Esophagus muscularis mucosa (tissue), 4 donors: ENCODE results near the gene MTRF1. TPM values are rescaled to one million over a fixed set of nuclear protein-coding genes. Genes with fewer than 3 reads are reported as not detected.

Experiments
- DNase-seq: peaks from one replicate; pipeline ENCODE4 v3.0.0-alpha.2; 2017; ENCODE audit errors: extremely low spot score
- H3K27ac ChIP-seq, 4 donors: fragments of 200-600 bp; sonication (generic); replicated peaks in 1 of 4; 1 replicate in 3 of 4; 2 replicates in 1 of 4; pipeline ENCODE4 v1.5.1; 2016 to 2019; ENCODE audit warnings: mild to moderate bottlenecking in 1 of 4
- H3K27me3 ChIP-seq, 4 donors: fragments of 200-600 bp; sonication (generic); one replicate each; pipeline versions ENCODE4 v1.5.1 to v1.6.0; 2016 to 2019
- H3K36me3 ChIP-seq, 4 donors: fragments of 200-600 bp; sonication (generic); one replicate each; pipeline ENCODE4 v1.5.1; 2016 to 2019
- H3K4me1 ChIP-seq, 4 donors: fragments of 200-600 bp; sonication (generic); one replicate each; pipeline ENCODE4 v1.5.1; 2016 to 2019
- H3K4me3 ChIP-seq, 4 donors: fragments of 200-600 bp; sonication (generic); 1 replicate in 2 of 4; 2 replicates in 2 of 4; pipeline ENCODE4 v1.5.1; 2016 to 2019; ENCODE audit warnings: mild to moderate bottlenecking in 4 of 4, moderate library complexity in 1 of 4
- H3K9me3 ChIP-seq, 4 donors: fragments of 200-600 bp; sonication (generic); 1 replicate in 3 of 4; 2 replicates in 1 of 4; pipeline ENCODE4 v1.5.1; 2016 to 2019
- EP300 ChIP-seq: sonication (generic); formaldehyde crosslinking; IDR thresholded peaks from one replicate; pipeline ENCODE4 v1.6.1; 2017; ENCODE audit warnings: antibody characterized with exemption
- POLR2A ChIP-seq: fragments of 450-650 bp; IDR thresholded peaks from one replicate; pipeline ENCODE4 v1.6.1; 2017; ENCODE audit warnings: antibody characterized with exemption, moderate library complexity, mild to moderate bottlenecking, low read depth
- POLR2AphosphoS5 ChIP-seq, 2 donors: sonication (generic); formaldehyde crosslinking; IDR thresholded peaks; one replicate each; pipeline ENCODE4 v1.6.1; 2017; ENCODE audit warnings: antibody characterized with exemption in 2 of 2
- WGBS: methylation state at CpG from one replicate; pipeline ENCODE4 v1.1.5; 2018; 5-methylcytosine and 5-hydroxymethylcytosine counted together
- intact Hi-C: fragments of 100-400 bp; cut with DNase I; formaldehyde crosslinking; loops from one replicate; pipeline ENCODE4 v1.15.1; 2023
- total RNA-seq, 4 donors: library from RNA; depleted of rRNA; stranded (reverse); fragments of >200 nt; gene quantifications; one replicate each; pipeline versions ENCODE4 v1.1.0 to v1.2.1, GENCODE V29; 2016
- TF ChIP-seq, protein P1 (sequence below), 3 experiments: fragments of 200-600 bp in 2 of 3; fragments of 450-650 bp in 1 of 3; sonication (generic) in 2 of 3; IDR thresholded peaks; one replicate each; pipeline ENCODE4 v1.5.1; 2017 to 2019; ENCODE audit warnings: antibody characterized with exemption in 3 of 3, mild to moderate bottlenecking in 2 of 3, moderate library complexity in 1 of 3

Gene MTRF1
- total RNA-seq, 4 donors from 2014 or later = 6.4 to 18.7 (median 8.9) TPM

DNA sequence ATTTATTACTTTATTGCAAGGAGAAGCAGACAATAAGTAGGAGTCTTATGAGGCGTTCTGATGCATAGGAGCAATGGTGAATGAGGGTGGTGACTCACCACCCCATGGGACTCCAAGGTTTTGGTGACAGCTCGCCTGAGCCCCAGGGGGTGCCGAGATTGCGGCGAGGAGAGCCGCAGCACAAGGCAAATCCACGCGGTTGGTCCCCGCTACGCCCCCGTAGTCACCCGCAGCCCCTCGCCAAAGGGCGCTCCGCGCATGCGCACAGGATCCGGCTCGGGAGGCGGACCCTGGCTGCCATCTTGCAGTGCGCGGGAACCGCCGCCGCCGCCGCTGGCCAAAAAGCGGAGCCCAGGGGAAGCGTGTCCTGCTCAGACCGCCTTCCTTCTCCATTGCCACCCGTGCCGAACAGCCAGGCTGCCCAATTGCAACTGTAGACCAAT, 47.6 kb upstream of the MTRF1 start, which contains the start of gene NAA16:
TSS of gene NAA16 (plus strand) at position 305 of the 443 bp plus-strand sequence. CDS start 262 bp downstream, outside the sequence.
- intact Hi-C loops = loop anchor here (5.0 kb wide), 1 partner anchor 49 kb away; the partner anchor contains the start of gene MTRF1
- TF ChIP-seq EP300 (no peak), POLR2A (peak; percentile 64), POLR2AphosphoS5 (IDR thresholded peaks at IDR 0.05) (peak; percentile 90 to 93)
- peaks cover 20 to 39% (median 38%) of the 10 kb centered on the region in 4 donors for H3K4me1 ChIP-seq
- H3K27ac ChIP-seq = peak within 1 kb of the TSS; percentile 91 to 97 (median 94)
- peak within 1 kb of the TSS; percentile 87 to 98 (median 92) for H3K4me3 ChIP-seq
- H3K9me3 ChIP-seq = no peaks in the 10 kb centered on the region
- 0% methylated on average over 25 of the region's 32 CpGs for WGBS
- H3K27me3 ChIP-seq = no peaks in the 10 kb centered on the region
- no peaks in the 10 kb centered on the region for H3K36me3 ChIP-seq
- peak; percentile 96 for DNase-seq

DNA sequence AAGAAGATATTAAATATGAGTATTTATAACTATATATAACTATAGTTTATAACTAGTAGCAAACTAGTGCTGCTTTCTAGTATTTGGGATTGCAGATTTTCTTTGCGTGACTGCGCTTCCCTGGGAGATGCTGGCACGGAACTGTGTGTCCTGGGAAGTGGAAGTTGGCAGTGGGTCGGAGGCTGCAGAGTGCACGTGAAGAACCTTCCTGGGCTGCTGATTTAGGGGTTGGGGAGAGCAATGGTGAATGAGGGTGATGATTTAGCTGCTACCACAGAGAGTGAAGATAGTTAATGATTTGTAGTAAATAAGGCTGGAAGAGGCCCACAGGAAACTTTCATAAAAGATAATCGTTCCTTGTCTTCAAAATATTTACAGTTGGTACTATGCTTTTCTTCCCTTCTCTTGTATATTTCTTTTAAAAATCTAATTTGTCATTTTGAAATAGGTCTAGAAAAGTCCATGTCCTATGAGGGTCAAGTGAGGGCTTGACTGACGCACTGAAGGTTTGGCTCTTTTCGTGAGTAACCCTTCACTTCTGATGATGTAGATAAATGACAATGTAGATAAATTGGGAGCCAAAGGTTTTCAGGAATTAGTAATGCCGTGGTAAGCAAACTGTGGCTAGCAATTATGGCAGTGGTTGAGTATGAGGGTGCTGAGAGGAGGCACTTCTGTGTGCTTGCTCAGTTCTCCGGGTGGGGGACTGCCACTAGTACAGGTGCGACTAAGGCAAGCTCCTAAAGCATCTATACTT, 44.7 kb upstream of the MTRF1 start:
- intact Hi-C loops = no loop called here
- 79% methylated on average over 11 of the region's 11 CpGs for WGBS

DNA sequence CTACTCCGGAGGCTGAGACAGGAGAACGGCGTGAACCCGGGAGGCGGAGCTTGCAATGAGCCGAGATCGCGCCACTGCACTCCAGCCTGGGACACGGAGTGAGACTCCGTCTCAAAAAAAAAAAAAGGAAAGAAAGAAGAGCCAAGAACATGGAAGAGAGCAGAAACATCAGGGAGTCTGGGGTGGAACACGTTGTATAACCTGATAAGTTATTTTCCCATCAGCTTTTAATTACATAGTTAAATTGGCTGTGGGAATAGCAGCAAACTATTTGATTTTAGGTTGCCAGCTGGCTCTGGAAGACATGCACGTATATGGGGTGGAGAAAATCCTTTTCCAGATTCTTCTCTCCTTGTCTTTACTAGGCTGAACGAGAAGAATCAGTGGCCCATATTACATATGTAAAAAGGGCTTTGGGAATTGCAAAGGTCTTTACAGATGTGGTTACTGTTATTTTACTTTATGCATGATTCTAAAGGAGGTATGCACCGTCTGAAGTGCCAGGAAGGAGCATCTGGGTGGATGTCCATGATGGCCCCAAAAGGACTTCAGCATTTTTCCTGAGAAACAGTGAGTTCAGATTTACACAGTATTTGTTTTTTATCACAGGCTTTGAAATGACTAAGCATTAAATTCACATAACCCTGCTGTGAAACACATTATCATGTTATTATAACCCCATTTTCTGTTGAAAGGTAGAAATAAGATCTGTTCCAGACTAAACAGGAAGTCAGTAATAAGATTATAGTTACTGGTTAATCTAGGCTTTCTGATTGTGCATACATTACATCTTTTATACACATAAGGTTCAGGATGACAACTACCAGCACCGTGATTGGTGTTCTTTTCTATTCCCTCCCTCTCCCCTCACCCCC, 43.1 kb upstream of the MTRF1 start:
- 87% methylated on average over 15 of the region's 15 CpGs for WGBS
- Histone ChIP-seq H3K4me1 (peaks cover 0 to 6% (median 2%) of the 10 kb centered on the region in 4 donors), H3K27ac (no peak overlapping the region), H3K36me3 (no peaks in the 10 kb centered on the region), H3K27me3 (no peaks in the 10 kb centered on the region), H3K4me3 (no peak overlapping the region), H3K9me3 (no peaks in the 10 kb centered on the region)
- TF ChIP-seq POLR2AphosphoS5 (IDR thresholded peaks at IDR 0.05) (no peak), POLR2A (no peak)
- TF ChIP-seq, protein P1, sequence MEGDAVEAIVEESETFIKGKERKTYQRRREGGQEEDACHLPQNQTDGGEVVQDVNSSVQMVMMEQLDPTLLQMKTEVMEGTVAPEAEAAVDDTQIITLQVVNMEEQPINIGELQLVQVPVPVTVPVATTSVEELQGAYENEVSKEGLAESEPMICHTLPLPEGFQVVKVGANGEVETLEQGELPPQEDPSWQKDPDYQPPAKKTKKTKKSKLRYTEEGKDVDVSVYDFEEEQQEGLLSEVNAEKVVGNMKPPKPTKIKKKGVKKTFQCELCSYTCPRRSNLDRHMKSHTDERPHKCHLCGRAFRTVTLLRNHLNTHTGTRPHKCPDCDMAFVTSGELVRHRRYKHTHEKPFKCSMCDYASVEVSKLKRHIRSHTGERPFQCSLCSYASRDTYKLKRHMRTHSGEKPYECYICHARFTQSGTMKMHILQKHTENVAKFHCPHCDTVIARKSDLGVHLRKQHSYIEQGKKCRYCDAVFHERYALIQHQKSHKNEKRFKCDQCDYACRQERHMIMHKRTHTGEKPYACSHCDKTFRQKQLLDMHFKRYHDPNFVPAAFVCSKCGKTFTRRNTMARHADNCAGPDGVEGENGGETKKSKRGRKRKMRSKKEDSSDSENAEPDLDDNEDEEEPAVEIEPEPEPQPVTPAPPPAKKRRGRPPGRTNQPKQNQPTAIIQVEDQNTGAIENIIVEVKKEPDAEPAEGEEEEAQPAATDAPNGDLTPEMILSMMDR (IDR thresholded peaks at IDR 0.05) = no peak
- intact Hi-C loops = no loop called here
- DNase-seq = no peak

More for the DNA sequence above, 44.7 kb upstream of the MTRF1 start:
- no peak for DNase-seq
- Histone ChIP-seq H3K36me3 (no peaks in the 10 kb centered on the region), H3K27me3 (no peaks in the 10 kb centered on the region), H3K4me1 (peaks cover 1 to 10% (median 9%) of the 10 kb centered on the region in 4 donors), H3K4me3 (no peak overlapping the region), H3K27ac (no peak overlapping the region), H3K9me3 (no peaks in the 10 kb centered on the region)
- TF ChIP-seq EP300 = no peak
- no peak for TF ChIP-seq POLR2AphosphoS5 (IDR thresholded peaks at IDR 0.05)
- TF ChIP-seq POLR2A = no peak
- TF ChIP-seq, protein P1 (IDR thresholded peaks at IDR 0.05) = no peak

DNA sequence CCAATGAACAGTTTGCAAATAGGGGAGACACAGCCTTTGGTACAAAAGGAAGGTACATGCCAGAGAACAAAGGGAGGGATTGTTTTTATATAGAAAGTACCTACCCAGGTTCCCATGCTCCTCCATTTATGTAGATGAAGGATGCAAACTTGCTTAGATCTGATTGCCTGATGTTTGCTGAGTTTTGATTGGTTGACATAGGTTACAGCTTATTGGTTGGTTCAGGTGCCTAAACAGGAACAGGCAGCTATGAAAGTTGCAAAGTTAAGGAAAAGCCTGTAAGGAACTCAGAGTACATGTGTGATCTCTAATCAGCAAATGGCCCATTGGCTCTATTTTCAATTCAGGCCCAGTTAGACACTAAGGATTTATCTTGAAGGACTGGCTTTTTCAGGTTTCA, 41.2 kb upstream of the MTRF1 start:
- Histone ChIP-seq H3K27ac (no peak overlapping the region), H3K36me3 (no peaks in the 10 kb centered on the region), H3K9me3 (no peaks in the 10 kb centered on the region), H3K27me3 (no peaks in the 10 kb centered on the region), H3K4me1 (no peaks in the 10 kb centered on the region), H3K4me3 (no peak overlapping the region)
- TF ChIP-seq POLR2AphosphoS5 (IDR thresholded peaks at IDR 0.05) (no peak), EP300 (no peak), POLR2A (no peak)
- TF ChIP-seq, protein P1 (IDR thresholded peaks at IDR 0.05) = no peak
- intact Hi-C loops = no loop called here
- DNase-seq = no peak

DNA sequence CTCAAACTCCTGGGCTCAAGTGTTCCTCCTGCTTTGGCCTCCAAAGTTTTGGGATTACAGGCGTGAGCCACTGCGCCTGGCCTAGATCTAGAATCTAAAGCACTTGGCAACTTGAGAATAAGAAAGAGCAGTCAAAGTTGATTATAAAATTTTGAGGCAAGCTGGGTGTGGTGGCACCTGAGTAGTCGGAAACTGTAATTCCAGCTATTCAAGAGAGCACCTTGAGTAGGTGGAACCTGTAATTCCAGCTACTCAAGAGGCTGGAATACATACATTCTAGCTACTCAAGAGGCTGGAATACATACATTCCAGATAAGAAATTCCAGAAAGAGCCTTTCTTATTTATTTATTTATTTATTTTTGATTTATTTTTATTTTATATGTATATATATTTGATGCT, 39.4 kb upstream of the MTRF1 start:
- Histone ChIP-seq H3K4me1 (no peaks in the 10 kb centered on the region), H3K36me3 (no peaks in the 10 kb centered on the region), H3K27ac (no peak overlapping the region), H3K9me3 (no peaks in the 10 kb centered on the region), H3K4me3 (no peak overlapping the region), H3K27me3 (no peaks in the 10 kb centered on the region)
- no peak for DNase-seq
- WGBS = 96% methylated on average over 3 of the region's 3 CpGs
- intact Hi-C loops = no loop called here
- TF ChIP-seq EP300 = no peak
- TF ChIP-seq POLR2AphosphoS5 (IDR thresholded peaks at IDR 0.05) = no peak
- TF ChIP-seq POLR2A = no peak
- TF ChIP-seq, protein P1 (IDR thresholded peaks at IDR 0.05) = no peak
